ENCODE data around the gene C15orf39.
"Not testable (repeated sequence)": the region's sequence is repeated elsewhere in the genome, so short reads cannot be mapped to it uniquely, and the experiment has no call there.

Gene C15orf39

DNA sequence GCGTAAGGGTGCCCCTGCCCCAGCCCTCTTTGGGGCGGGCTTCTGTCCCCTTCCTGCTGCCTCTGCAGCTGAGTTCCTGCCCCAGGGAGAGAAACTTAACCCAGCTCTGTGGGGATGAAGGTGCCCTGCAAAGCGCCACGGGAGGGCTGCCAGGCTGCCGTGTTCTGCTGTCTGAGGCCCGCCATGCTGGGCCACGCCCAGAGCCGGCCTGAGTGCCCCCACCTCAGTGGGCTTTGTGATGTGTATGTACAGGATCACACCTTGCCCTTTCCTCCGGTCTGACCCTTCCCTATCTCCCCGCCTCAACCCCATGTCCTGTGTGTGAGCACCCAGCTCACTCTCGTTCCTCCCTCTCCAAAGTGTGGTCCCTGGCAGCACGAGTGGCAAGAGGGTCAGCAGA lies 22.6 kb downstream of the C15orf39 start:
- TF ChIP-seq POLR2AphosphoS5 (IDR thresholded peaks at IDR 0.05; ENCODE audit: low read depth) = no peak
- no peak for TF ChIP-seq GABPA (IDR thresholded peaks at IDR 0.05; ENCODE audit: low read depth)
- TF ChIP-seq SPI1 (IDR thresholded peaks at IDR 0.05; ENCODE audit: borderline replicate concordance, low read depth) = no peak
- H3K4me3 ChIP-seq (replicated peaks; ENCODE audit: insufficient read depth, low read length) = no peak overlapping the region
- H3K27ac ChIP-seq (replicated peaks) = no peak overlapping the region
- peaks cover 3% of the 10 kb centered on the region for H3K27me3 ChIP-seq (ENCODE audit: insufficient read depth, poor library complexity, severe bottlenecking)
- no peak for DNase-seq (ENCODE audit: low read depth in 1 of 2, low spot score in 1 of 2)

GRCh38 chr15:75225102-75225836 lies 23.6 kb downstream of the C15orf39 start:
- H3K27me3 ChIP-seq (ENCODE audit: insufficient read depth, poor library complexity, severe bottlenecking); H3K27ac ChIP-seq (replicated peaks); DNase-seq (ENCODE audit: low read depth in 1 of 2, low spot score in 1 of 2); H3K4me3 ChIP-seq (replicated peaks; ENCODE audit: insufficient read depth, low read length): not testable (repeated sequence)

GRCh38 chr15:75225951-75226732 lies 24.5 kb downstream of the C15orf39 start:
- Histone ChIP-seq H3K27me3 (ENCODE audit: insufficient read depth, poor library complexity, severe bottlenecking) (peaks cover 3% of the 10 kb centered on the region), H3K27ac (replicated peaks) (no peak overlapping the region), H3K4me3 (replicated peaks; ENCODE audit: insufficient read depth, low read length) (no peak overlapping the region)
- TF ChIP-seq CTCF (IDR thresholded peaks at IDR 0.05; ENCODE audit: insufficient read depth, low read length) (no peak), POLR2AphosphoS5 (IDR thresholded peaks at IDR 0.05; ENCODE audit: low read depth) (no peak), SPI1 (IDR thresholded peaks at IDR 0.05; ENCODE audit: borderline replicate concordance, low read depth) (no peak), GABPA (IDR thresholded peaks at IDR 0.05; ENCODE audit: low read depth) (no peak)
- TF ChIP-seq, protein P1, sequence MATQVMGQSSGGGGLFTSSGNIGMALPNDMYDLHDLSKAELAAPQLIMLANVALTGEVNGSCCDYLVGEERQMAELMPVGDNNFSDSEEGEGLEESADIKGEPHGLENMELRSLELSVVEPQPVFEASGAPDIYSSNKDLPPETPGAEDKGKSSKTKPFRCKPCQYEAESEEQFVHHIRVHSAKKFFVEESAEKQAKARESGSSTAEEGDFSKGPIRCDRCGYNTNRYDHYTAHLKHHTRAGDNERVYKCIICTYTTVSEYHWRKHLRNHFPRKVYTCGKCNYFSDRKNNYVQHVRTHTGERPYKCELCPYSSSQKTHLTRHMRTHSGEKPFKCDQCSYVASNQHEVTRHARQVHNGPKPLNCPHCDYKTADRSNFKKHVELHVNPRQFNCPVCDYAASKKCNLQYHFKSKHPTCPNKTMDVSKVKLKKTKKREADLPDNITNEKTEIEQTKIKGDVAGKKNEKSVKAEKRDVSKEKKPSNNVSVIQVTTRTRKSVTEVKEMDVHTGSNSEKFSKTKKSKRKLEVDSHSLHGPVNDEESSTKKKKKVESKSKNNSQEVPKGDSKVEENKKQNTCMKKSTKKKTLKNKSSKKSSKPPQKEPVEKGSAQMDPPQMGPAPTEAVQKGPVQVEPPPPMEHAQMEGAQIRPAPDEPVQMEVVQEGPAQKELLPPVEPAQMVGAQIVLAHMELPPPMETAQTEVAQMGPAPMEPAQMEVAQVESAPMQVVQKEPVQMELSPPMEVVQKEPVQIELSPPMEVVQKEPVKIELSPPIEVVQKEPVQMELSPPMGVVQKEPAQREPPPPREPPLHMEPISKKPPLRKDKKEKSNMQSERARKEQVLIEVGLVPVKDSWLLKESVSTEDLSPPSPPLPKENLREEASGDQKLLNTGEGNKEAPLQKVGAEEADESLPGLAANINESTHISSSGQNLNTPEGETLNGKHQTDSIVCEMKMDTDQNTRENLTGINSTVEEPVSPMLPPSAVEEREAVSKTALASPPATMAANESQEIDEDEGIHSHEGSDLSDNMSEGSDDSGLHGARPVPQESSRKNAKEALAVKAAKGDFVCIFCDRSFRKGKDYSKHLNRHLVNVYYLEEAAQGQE (IDR thresholded peaks at IDR 0.05; ENCODE audit: insufficient replicate concordance, low read depth) = no peak
- DNase-seq (ENCODE audit: low read depth in 1 of 2, low spot score in 1 of 2) = no peak

- H3K27ac ChIP-seq (replicated peaks); H3K27me3 ChIP-seq (ENCODE audit: insufficient read depth, poor library complexity, severe bottlenecking); H3K4me3 ChIP-seq (replicated peaks; ENCODE audit: insufficient read depth, low read length); DNase-seq (ENCODE audit: low read depth in 1 of 2, low spot score in 1 of 2): not testable (repeated sequence)
Observed at GRCh38 chr15:75227112-75227511, 25.4 kb downstream of the C15orf39 start.

- Histone ChIP-seq H3K4me3 (replicated peaks; ENCODE audit: insufficient read depth, low read length) (no peak overlapping the region), H3K27ac (replicated peaks) (no peak overlapping the region), H3K27me3 (ENCODE audit: insufficient read depth, poor library complexity, severe bottlenecking) (peaks cover 3% of the 10 kb centered on the region)
- DNase-seq (ENCODE audit: low read depth in 1 of 2, low spot score in 1 of 2) = no peak
- TF ChIP-seq POLR2AphosphoS5 (IDR thresholded peaks at IDR 0.05; ENCODE audit: low read depth) = no peak
- TF ChIP-seq, protein P1 (IDR thresholded peaks at IDR 0.05; ENCODE audit: insufficient replicate concordance, low read depth) = no peak
- no peak for TF ChIP-seq CTCF (IDR thresholded peaks at IDR 0.05; ENCODE audit: insufficient read depth, low read length)
- TF ChIP-seq GABPA (IDR thresholded peaks at IDR 0.05; ENCODE audit: low read depth) = no peak
- no peak for TF ChIP-seq SPI1 (IDR thresholded peaks at IDR 0.05; ENCODE audit: borderline replicate concordance, low read depth)
Observed at GRCh38 chr15:75227663-75228280, 26.1 kb downstream of the C15orf39 start.

Data from HL-60 (cell line).